OCI-LY3 (cell line): ENCODE results near the gene KCNQ1.

Source experiments
- H2AFZ ChIP-seq: fragments of 200-600, 300-600 bp; shearing (Covaris generic); 2 replicates; pipeline ENCODE4 v1.6.0; 2014; ENCODE audit warnings: antibody characterized with exemption, low read depth, low read length
- H3K27ac ChIP-seq: fragments of 200-600, 300-600 bp; sonication (generic); 2 replicates; pipeline ENCODE4 v1.5.1; 2014; ENCODE audit warnings: mild to moderate bottlenecking, low read length, moderate library complexity, mixed read lengths
- H3K27me3 ChIP-seq: fragments of 200-600, 300-600 bp; sonication (generic); 2 replicates; pipeline ENCODE4 v1.6.1; 2014; ENCODE audit warnings: low read depth, low read length, mixed read lengths
- H3K36me3 ChIP-seq: fragments of 200-600, 300-600 bp; sonication (generic); replicated peaks from 2 replicates; pipeline ENCODE3; 2014; ENCODE audit warnings: low read depth, low read length, mixed read lengths
- H3K4me1 ChIP-seq: fragments of 300-600, 200-600 bp; sonication (generic); 2 replicates; pipeline ENCODE4 v1.6.1; 2014; ENCODE audit warnings: low read length, mixed read lengths
- H3K4me2 ChIP-seq: fragments of 200-600, 300-600 bp; sonication (generic); 2 replicates; pipeline ENCODE4 v1.6.1; 2014; ENCODE audit warnings: low read length, mixed read lengths
- H3K4me3 ChIP-seq: fragments of 300-600, 200-600 bp; sonication (generic); 2 replicates; pipeline ENCODE4 v1.5.1; 2014; ENCODE audit warnings: antibody characterized with exemption, mild to moderate bottlenecking, low read length, moderate library complexity
- H3K79me2 ChIP-seq: fragments of 300-600, 200-600 bp; shearing (Covaris generic); 2 replicates; pipeline ENCODE4 v1.6.1; 2014; ENCODE audit warnings: mild to moderate bottlenecking, low read length, mixed read lengths
- H3K9ac ChIP-seq: fragments of 300-600, 200-600 bp; shearing (Covaris generic); 2 replicates; pipeline ENCODE4 v1.6.0; 2014; ENCODE audit warnings: mild to moderate bottlenecking, low read length, moderate library complexity
- H3K9me3 ChIP-seq: fragments of 200-600, 300-600 bp; shearing (Covaris generic); 2 replicates; pipeline ENCODE4 v1.6.1; 2014; ENCODE audit warnings: low read length, mixed read lengths; ENCODE audit not compliant: insufficient read depth
- H4K20me1 ChIP-seq: fragments of 200-600, 300-600 bp; sonication (generic); 2 replicates; pipeline ENCODE4 v1.6.1; 2016; ENCODE audit warnings: low read length, mixed read lengths; ENCODE audit not compliant: insufficient read depth
- EZH2phosphoT487 ChIP-seq: fragments of 200-600 bp; shearing (Covaris generic); IDR thresholded peaks from 2 replicates; pipeline ENCODE4 v1.6.1; 2018; ENCODE audit warnings: antibody characterized with exemption, mixed run types, low read depth
- TF ChIP-seq, protein P1 (sequence below): fragments of 200-600, 300-600 bp; sonication (generic); IDR thresholded peaks from 2 replicates; pipeline ENCODE4 v1.5.1; 2014; ENCODE audit warnings: antibody characterized with exemption, low read length, low read depth

KCNQ1 gene

DNA sequence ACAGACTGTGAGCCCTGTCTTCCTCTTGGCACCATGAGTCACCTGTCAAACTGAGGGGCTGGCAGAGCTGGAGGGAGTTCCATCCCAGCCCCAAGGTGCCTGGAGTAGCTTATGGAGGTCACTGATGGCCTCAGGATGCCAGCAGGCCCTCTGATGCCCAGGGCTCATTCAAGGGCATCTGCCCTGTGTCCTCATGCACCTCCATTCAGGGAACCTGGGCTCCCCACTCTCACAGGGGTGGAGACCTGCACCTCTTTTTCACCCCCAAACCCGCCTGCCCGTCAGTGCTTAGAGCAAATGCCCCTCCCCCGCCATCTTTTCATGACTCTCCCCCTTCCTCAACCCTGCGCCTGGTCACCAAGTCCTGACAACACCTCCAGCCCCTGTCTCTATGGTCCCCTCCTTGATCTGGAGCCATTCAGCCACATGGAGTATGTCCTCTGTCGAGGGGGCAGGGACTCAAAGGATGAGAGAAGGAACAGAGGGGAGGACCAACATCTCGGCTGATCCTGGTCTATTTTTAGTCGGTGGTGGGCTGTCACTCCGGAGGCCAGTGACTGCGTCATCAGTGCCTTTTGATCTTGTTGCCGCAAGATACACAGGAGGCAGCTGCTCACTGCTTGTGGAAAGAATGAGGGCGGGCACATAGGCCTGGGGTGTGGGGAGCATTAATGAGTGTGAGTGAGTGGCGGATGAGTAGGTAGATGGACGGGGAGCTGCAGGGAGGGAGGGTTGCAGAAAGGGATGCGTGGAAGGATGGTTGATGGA, 368.5 kb downstream of the KCNQ1 start:
- Histone ChIP-seq H3K4me2 (no peak overlapping the region), H3K9me3 (no peaks in the 10 kb centered on the region)

DNA sequence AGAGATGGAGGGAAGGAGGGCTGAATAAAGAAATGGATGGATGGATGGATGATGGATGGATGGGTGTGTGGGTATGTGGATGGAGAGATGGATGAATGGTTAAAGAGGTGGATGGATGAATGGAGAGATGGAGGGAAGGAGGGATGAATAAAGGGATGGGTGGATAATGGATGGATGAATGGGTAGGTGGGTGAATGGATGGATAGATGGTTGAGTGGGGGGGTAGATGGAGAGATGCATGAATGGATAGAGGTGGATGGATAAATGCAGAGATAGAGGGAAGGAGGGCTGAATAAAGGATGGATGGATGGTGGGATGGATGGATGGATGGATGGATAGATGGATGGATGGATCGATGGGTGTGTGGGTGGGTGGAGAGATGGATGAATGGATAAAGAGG, 369.2 kb downstream of the KCNQ1 start:
- Histone ChIP-seq H3K9me3 (no peaks in the 10 kb centered on the region), H3K4me3 (no peak overlapping the region), H3K36me3 (no peaks in the 10 kb centered on the region), H3K79me2 (no peaks in the 10 kb centered on the region), H3K27me3 (no peaks in the 10 kb centered on the region), H3K4me2 (no peak overlapping the region), H3K4me1 (no peaks in the 10 kb centered on the region), H2AFZ (no peak overlapping the region), H4K20me1 (no peaks in the 10 kb centered on the region), H3K9ac (no peak overlapping the region), H3K27ac (no peak overlapping the region)
- TF ChIP-seq, protein P1, sequence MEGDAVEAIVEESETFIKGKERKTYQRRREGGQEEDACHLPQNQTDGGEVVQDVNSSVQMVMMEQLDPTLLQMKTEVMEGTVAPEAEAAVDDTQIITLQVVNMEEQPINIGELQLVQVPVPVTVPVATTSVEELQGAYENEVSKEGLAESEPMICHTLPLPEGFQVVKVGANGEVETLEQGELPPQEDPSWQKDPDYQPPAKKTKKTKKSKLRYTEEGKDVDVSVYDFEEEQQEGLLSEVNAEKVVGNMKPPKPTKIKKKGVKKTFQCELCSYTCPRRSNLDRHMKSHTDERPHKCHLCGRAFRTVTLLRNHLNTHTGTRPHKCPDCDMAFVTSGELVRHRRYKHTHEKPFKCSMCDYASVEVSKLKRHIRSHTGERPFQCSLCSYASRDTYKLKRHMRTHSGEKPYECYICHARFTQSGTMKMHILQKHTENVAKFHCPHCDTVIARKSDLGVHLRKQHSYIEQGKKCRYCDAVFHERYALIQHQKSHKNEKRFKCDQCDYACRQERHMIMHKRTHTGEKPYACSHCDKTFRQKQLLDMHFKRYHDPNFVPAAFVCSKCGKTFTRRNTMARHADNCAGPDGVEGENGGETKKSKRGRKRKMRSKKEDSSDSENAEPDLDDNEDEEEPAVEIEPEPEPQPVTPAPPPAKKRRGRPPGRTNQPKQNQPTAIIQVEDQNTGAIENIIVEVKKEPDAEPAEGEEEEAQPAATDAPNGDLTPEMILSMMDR = no peak
- no peak for TF ChIP-seq EZH2phosphoT487

More for the DNA sequence above, 368.5 kb downstream of the KCNQ1 start:
- TF ChIP-seq, protein P1 = no peak
- TF ChIP-seq EZH2phosphoT487 = no peak
- no peak overlapping the region for H2AFZ ChIP-seq
- H3K4me1 ChIP-seq = no peaks in the 10 kb centered on the region
- no peaks in the 10 kb centered on the region for H3K79me2 ChIP-seq
- no peaks in the 10 kb centered on the region for H4K20me1 ChIP-seq
- H3K36me3 ChIP-seq = no peaks in the 10 kb centered on the region
- no peak overlapping the region for H3K27ac ChIP-seq
- H3K9ac ChIP-seq = no peak overlapping the region
- no peak overlapping the region for H3K4me3 ChIP-seq
- H3K27me3 ChIP-seq = no peaks in the 10 kb centered on the region

DNA sequence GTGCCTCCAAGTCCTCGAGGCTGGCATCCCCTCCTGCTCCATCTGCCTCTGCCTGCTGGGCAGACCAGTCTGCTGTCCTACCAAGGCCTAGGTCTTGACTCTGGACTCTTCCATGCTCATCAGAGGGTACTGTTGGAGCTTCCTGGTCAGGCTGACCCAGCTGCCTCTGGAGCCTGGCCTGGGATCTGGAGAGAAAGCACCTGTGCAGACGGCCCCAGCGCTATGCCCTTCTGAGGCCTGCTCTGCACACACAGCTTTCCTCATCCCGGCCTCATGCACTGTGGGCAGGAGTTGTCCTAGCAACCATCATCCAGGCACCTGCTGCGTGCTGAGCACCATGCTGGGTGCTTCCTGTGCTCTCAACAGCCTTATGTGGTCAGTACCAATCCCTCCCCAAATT, 369.9 kb downstream of the KCNQ1 start:
- no peak for TF ChIP-seq EZH2phosphoT487
- TF ChIP-seq, protein P1 = no peak
- no peaks in the 10 kb centered on the region for H3K27me3 ChIP-seq
- H3K79me2 ChIP-seq = no peaks in the 10 kb centered on the region
- H3K4me3 ChIP-seq = no peak overlapping the region
- H4K20me1 ChIP-seq = no peaks in the 10 kb centered on the region
- H3K4me1 ChIP-seq = no peaks in the 10 kb centered on the region
- no peak overlapping the region for H3K27ac ChIP-seq
- no peak overlapping the region for H3K4me2 ChIP-seq
- H3K9me3 ChIP-seq = no peaks in the 10 kb centered on the region
- no peaks in the 10 kb centered on the region for H3K36me3 ChIP-seq
- no peak overlapping the region for H3K9ac ChIP-seq
- H2AFZ ChIP-seq = no peak overlapping the region

DNA sequence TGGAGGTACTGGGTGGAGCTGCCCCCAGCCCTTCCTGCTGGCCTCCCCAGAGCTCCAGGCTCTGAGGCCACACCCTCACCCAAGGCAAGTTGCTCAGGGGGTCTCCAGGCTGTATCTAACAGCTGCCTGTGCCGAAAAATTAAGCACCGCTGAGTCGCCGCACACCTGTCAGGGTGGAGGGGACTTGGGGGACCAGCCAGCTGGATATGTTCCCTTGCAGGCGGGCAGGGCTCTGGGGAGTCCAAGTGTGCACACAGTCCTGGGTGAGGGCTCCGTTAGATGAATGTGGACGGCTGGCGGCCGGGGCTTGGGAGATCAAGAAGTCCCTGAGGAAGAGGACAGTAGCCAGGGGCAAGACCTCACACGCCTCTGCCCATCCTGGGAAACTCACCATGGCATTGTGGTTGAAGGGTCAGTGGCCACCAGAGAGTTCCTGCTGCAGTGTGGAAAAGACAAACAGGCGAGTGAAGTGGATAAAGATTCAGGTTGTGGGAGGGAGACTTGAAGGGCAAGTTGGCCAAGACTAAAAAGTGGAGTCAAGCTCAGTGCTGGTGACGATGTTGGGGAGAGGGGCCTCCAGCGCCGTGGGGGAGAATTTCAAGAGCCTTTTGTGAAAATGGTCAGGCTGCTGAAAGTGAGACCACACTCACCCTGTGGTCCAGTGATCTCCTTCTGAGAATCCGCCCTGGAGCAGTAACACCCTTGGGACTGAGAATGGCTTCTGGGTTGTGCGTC, 371.1 kb downstream of the KCNQ1 start:
- no peak for TF ChIP-seq EZH2phosphoT487
- TF ChIP-seq, protein P1 = no peak
- no peaks in the 10 kb centered on the region for H3K27me3 ChIP-seq
- H3K36me3 ChIP-seq = no peaks in the 10 kb centered on the region
- H3K4me2 ChIP-seq = no peak overlapping the region
- H3K4me3 ChIP-seq = no peak overlapping the region
- H3K27ac ChIP-seq = no peak overlapping the region
- no peaks in the 10 kb centered on the region for H3K79me2 ChIP-seq
- no peaks in the 10 kb centered on the region for H3K4me1 ChIP-seq
- no peaks in the 10 kb centered on the region for H3K9me3 ChIP-seq
- no peak overlapping the region for H3K9ac ChIP-seq
- H2AFZ ChIP-seq = no peak overlapping the region
- no peaks in the 10 kb centered on the region for H4K20me1 ChIP-seq
